ENCODE data around the gene LYST.

DNA sequence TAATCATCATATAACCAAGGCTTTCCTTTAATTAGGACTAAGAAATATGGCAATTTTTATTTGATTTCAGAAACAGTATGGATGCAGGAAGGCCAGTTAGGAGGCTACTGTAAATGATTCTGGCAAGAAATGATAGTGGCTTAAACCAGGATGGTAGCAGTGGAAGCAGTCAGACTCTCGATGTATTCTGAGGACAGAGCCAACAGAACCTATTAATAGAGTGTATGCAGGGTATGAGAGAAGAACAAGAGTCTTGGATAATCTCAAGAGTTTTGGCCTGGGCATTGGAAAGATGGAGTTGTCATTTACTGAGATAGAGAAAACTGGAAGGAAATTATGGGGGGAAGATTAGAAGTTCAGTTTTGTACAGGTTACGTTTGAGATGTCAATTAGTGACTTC is 143.8 kb downstream of the LYST start:
- TF ChIP-seq, protein P1, sequence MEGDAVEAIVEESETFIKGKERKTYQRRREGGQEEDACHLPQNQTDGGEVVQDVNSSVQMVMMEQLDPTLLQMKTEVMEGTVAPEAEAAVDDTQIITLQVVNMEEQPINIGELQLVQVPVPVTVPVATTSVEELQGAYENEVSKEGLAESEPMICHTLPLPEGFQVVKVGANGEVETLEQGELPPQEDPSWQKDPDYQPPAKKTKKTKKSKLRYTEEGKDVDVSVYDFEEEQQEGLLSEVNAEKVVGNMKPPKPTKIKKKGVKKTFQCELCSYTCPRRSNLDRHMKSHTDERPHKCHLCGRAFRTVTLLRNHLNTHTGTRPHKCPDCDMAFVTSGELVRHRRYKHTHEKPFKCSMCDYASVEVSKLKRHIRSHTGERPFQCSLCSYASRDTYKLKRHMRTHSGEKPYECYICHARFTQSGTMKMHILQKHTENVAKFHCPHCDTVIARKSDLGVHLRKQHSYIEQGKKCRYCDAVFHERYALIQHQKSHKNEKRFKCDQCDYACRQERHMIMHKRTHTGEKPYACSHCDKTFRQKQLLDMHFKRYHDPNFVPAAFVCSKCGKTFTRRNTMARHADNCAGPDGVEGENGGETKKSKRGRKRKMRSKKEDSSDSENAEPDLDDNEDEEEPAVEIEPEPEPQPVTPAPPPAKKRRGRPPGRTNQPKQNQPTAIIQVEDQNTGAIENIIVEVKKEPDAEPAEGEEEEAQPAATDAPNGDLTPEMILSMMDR (IDR thresholded peaks at IDR 0.05) = no peak
- TF ChIP-seq POLR2A (IDR thresholded peaks at IDR 0.05) = no peak
